Endothelial cell of umbilical vein (primary cell): ENCODE results near the gene GFOD1. TPM values are rescaled to one million over a fixed set of nuclear protein-coding genes. Genes with fewer than 3 reads are reported as not detected.

ENCODE experiments used
- BruUV-seq: library from RNA; stranded (reverse); fragments of 400-500 nt; replicated peaks from 2 replicates; lab custom pipeline; 2021; lab: Mats Ljungman, UMichigan
- CTCF ChIA-PET: fragments of 300-600, 350-600 bp; sonication (Branson Sonifier 250); formaldehyde crosslinking; loops from one replicate; lab custom pipeline; 2021; ENCODE audit warnings: antibody characterized with exemption, inconsistent platforms; lab: Charles Lee
- POLR2A ChIA-PET: fragments of 300-600, 350-600 bp; sonication (Branson Sonifier 250); formaldehyde crosslinking; loops from one replicate; lab custom pipeline; 2021; ENCODE audit warnings: antibody characterized with exemption, inconsistent platforms; lab: Charles Lee
- DNase-seq: peaks from one replicate; pipeline ENCODE4 v3.0.0-alpha.2; 2011; ENCODE audit warnings: low read depth, low spot score
- FAIRE-seq: peaks from 2 replicates; lab custom pipeline; 2011; peaks lifted over from hg19 to GRCh38; lab: Jason Lieb, UNC
- H2AFZ ChIP-seq: 2 replicates; pipeline ENCODE4 v1.6.0; 2012; ENCODE audit warnings: low read depth, low read length, control low read depth, inconsistent platforms
- H3K27ac ChIP-seq: 2 replicates; pipeline ENCODE4 v1.5.1; 2011; ENCODE audit warnings: low read depth, mild to moderate bottlenecking, control low read depth, low read length, moderate library complexity; ENCODE audit not compliant: insufficient read depth
- H3K27me3 ChIP-seq, 2 experiments: 2 replicates each; pipeline versions ENCODE4 v1.6.0 to v1.6.1; 2011; ENCODE audit warnings: low read length in 2 of 2, mixed read lengths in 1 of 2; ENCODE audit not compliant: control insufficient read depth in 2 of 2, insufficient read depth in 2 of 2
- H3K36me3 ChIP-seq, 2 experiments: 2 replicates in 1 of 2; 3 replicates in 1 of 2; pipeline ENCODE4 v1.5.1; 2011; ENCODE audit warnings: low read length in 2 of 2, mild to moderate bottlenecking in 1 of 2, moderate library complexity in 1 of 2; ENCODE audit not compliant: control insufficient read depth in 2 of 2, insufficient read depth in 2 of 2; ENCODE audit errors: extremely low read depth in 1 of 2
- H3K4me1 ChIP-seq: 3 replicates; pipeline ENCODE4 v1.5.1; 2011; ENCODE audit warnings: mild to moderate bottlenecking, low read length; ENCODE audit not compliant: control insufficient read depth, insufficient read depth; ENCODE audit errors: extremely low read depth
- H3K4me2 ChIP-seq: 2 replicates; pipeline ENCODE4 v1.6.1; 2011; ENCODE audit warnings: low read length, control low read depth, mixed read lengths; ENCODE audit not compliant: insufficient read depth
- H3K4me3 ChIP-seq, 3 experiments: fragments of 200-600 bp in 1 of 3; sonication (generic), shearing (Covaris generic) in 1 of 3; replicated peaks in 1 of 3; 2 replicates each; pipeline ENCODE4 v1.5.1; 2011 to 2016; ENCODE audit warnings: control low read depth in 3 of 3, low read length in 3 of 3, mild to moderate bottlenecking in 2 of 3, inconsistent platforms in 1 of 3, low read depth in 1 of 3, moderate library complexity in 1 of 3; ENCODE audit not compliant: insufficient read depth in 1 of 3
- H3K79me2 ChIP-seq: 2 replicates; pipeline ENCODE4 v1.6.0; 2012; ENCODE audit warnings: low read length, inconsistent platforms; ENCODE audit not compliant: control insufficient read depth, insufficient read depth
- H3K9ac ChIP-seq: replicated peaks from 2 replicates; pipeline ENCODE3; 2011; ENCODE audit warnings: low read length, control low read depth; ENCODE audit not compliant: insufficient read depth; ENCODE audit errors: extremely low read depth
- H3K9me1 ChIP-seq: replicated peaks from 3 replicates; pipeline ENCODE4 v1.6.0; 2011; ENCODE audit warnings: mild to moderate bottlenecking, low read length; ENCODE audit not compliant: control insufficient read depth, insufficient read depth; ENCODE audit errors: extremely low read depth
- H3K9me3 ChIP-seq: replicated peaks from 2 replicates; pipeline ENCODE4 v1.5.1; 2012; ENCODE audit warnings: low read length, inconsistent platforms; ENCODE audit not compliant: control insufficient read depth, insufficient read depth
- H4K20me1 ChIP-seq: replicated peaks from 2 replicates; pipeline ENCODE3; 2011; ENCODE audit warnings: mild to moderate bottlenecking, low read length; ENCODE audit not compliant: control insufficient read depth, insufficient read depth; ENCODE audit errors: extremely low read depth
- EZH2 ChIP-seq: IDR thresholded peaks from 2 replicates; pipeline ENCODE4 v1.6.1; 2012; ENCODE audit warnings: borderline replicate concordance, low read depth, mild to moderate bottlenecking, moderate library complexity, low read length, inconsistent platforms; ENCODE audit not compliant: severe bottlenecking
- FOS ChIP-seq: IDR thresholded peaks from 2 replicates; pipeline ENCODE4 v1.6.1; 2011; ENCODE audit warnings: mild to moderate bottlenecking, low read length, moderate library complexity, borderline replicate concordance; ENCODE audit not compliant: insufficient read depth
- GATA2 ChIP-seq: IDR thresholded peaks from 2 replicates; pipeline ENCODE4 v1.7.0; 2011; ENCODE audit warnings: low read depth, mild to moderate bottlenecking, moderate library complexity, mixed read lengths, low read length; ENCODE audit not compliant: insufficient read length, insufficient read depth
- JUN ChIP-seq: IDR thresholded peaks from 2 replicates; pipeline ENCODE4 v1.6.1; 2011; ENCODE audit warnings: borderline replicate concordance, low read depth; ENCODE audit not compliant: insufficient read length, insufficient read depth
- MAX ChIP-seq: IDR thresholded peaks from 2 replicates; pipeline ENCODE4 v1.6.1; 2011; ENCODE audit not compliant: insufficient read depth, insufficient read length
- MYC ChIP-seq: IDR thresholded peaks from one replicate; pipeline ENCODE4 v1.6.1; 2011; ENCODE audit warnings: mild to moderate bottlenecking, low read depth, low read length
- POLR2A ChIP-seq: IDR thresholded peaks from 2 replicates; pipeline ENCODE4 v1.6.1; 2012; ENCODE audit warnings: low read depth, mild to moderate bottlenecking, control low read depth, low read length
- POLR2AphosphoS5 ChIP-seq: IDR thresholded peaks from 2 replicates; pipeline ENCODE4 v1.6.1; 2012; ENCODE audit warnings: low read depth, mild to moderate bottlenecking, control low read depth, low read length, moderate library complexity; ENCODE audit not compliant: insufficient read depth
- dilution Hi-C: fragments of 300-500 bp; cut with MboI; formaldehyde crosslinking; loops from one replicate; pipeline ENCODE4 v1.15.0; 2019; ENCODE audit warnings: low sequenced_read_pairs; ENCODE audit not compliant: extremely low pct_ligation_motif_present
- intact Hi-C: fragments of 100-400 bp; cut with micrococcal nuclease; formaldehyde crosslinking; loops from one replicate; pipeline ENCODE4 v1.10.0; 2022
- polyA plus RNA-seq, 4 experiments: library from polyadenylated mRNA; depleted of rRNA in 3 of 4; stranded (reverse) in 3 of 4; unstranded in 1 of 4; fragments of >200 nt; gene quantifications; 2 replicates each; pipeline versions ENCODE4 v1.2.1 to v1.2.3, GENCODE V29; 2011 to 2012; ENCODE audit warnings: missing spikeins in 1 of 4
- total RNA-seq: library from RNA; stranded (reverse); gene quantifications from 2 replicates; pipeline ENCODE4 v1.2.3, GENCODE V29; 2021
- TF ChIP-seq, protein P1 (sequence below), 2 donors: IDR thresholded peaks; 1 replicate in 1 of 2; 2 replicates in 1 of 2; pipeline ENCODE4 v1.5.1; 2011; ENCODE audit warnings: low read length in 2 of 2, mild to moderate bottlenecking in 2 of 2, moderate library complexity in 2 of 2, control low read depth in 1 of 2, inconsistent platforms in 1 of 2, low read depth in 1 of 2; ENCODE audit not compliant: insufficient read depth in 1 of 2; ENCODE audit errors: extremely low read depth in 1 of 2

Gene GFOD1
- total and polyA plus RNA-seq, 2 donors (not counting 3 experiments of a cell fraction or from before 2014, with no cell fraction given), result 12.1 to 24.1 TPM

- BruUV-seq, result no TSS peak
- Histone ChIP-seq H3K9ac (no peak overlapping the region), H3K4me3 (no peak overlapping the region), H3K27me3 (no peaks in the 10 kb centered on the region), H3K9me1 (no peaks in the 10 kb centered on the region), H3K4me2 (no peak overlapping the region), H3K9me3 (no peaks in the 10 kb centered on the region), H3K4me1 (peaks cover 6% of the 10 kb centered on the region), H3K36me3 (no peaks in the 10 kb centered on the region), H2AFZ (no peak overlapping the region), H4K20me1 (no peaks in the 10 kb centered on the region), H3K79me2 (no peaks in the 10 kb centered on the region), H3K27ac (no peak overlapping the region)
- FAIRE-seq (no peak), DNase-seq (no peak)
- ChIA-PET POLR2A (no interaction called here), CTCF (no interaction called here)
- intact Hi-C loops (no loop called here), dilution Hi-C loops (no loop called here)
- TF ChIP-seq, protein P1, sequence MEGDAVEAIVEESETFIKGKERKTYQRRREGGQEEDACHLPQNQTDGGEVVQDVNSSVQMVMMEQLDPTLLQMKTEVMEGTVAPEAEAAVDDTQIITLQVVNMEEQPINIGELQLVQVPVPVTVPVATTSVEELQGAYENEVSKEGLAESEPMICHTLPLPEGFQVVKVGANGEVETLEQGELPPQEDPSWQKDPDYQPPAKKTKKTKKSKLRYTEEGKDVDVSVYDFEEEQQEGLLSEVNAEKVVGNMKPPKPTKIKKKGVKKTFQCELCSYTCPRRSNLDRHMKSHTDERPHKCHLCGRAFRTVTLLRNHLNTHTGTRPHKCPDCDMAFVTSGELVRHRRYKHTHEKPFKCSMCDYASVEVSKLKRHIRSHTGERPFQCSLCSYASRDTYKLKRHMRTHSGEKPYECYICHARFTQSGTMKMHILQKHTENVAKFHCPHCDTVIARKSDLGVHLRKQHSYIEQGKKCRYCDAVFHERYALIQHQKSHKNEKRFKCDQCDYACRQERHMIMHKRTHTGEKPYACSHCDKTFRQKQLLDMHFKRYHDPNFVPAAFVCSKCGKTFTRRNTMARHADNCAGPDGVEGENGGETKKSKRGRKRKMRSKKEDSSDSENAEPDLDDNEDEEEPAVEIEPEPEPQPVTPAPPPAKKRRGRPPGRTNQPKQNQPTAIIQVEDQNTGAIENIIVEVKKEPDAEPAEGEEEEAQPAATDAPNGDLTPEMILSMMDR (IDR thresholded peaks at IDR 0.05; ENCODE audit: extremely low read depth in 1 of 2, insufficient read depth in 1 of 2, low read depth in 1 of 2, low read length in 2 of 2), result no peak
- TF ChIP-seq GATA2 (no peak), POLR2A (no peak), MYC (no peak), MAX (no peak), EZH2 (no peak), JUN (no peak), FOS (no peak), POLR2AphosphoS5 (no peak)
These were observed 26.5 kb upstream of the GFOD1 start for GRCh38 chr6:13513626-13514502.
